Naive thymus-derived CD8-positive, alpha-beta T cell (primary cell): ENCODE measurements around the gene DDX10. TPM values are rescaled to one million over a fixed set of nuclear protein-coding genes. Genes with fewer than 3 reads are reported as not detected.

ENCODE experiments used
- ATAC-seq, 2 donors: fragments of 150-1000 bp; cut with Tn5 transposase in 1 of 2; sonication (Bioruptor Pico), chemical (Tn5 transposase) in 1 of 2; 1 replicate in 1 of 2; 2 replicates in 1 of 2; pipeline ENCODE4 v1.10.0; 2021; ENCODE audit warnings: mild to moderate bottlenecking in 2 of 2, moderate library complexity in 2 of 2
- POLR2A ChIA-PET: fragments of 350-600 bp; sonication (Branson Sonifier 250); formaldehyde crosslinking; loops from one replicate; lab custom pipeline; 2021; ENCODE audit warnings: antibody characterized with exemption; lab: Charles Lee
- DNase-seq, 10 donors: peaks; one replicate each; pipeline versions ENCODE4 v3.0.0 to v3.0.0-alpha.2; 2020 to 2022
- H3K27ac Mint-ChIP-seq, 10 donors: one replicate each; pipeline ENCODE4 v1.8.0; 2020 to 2022; ENCODE audit warnings: mild to moderate bottlenecking in 10 of 10, mixed read lengths in 10 of 10, moderate library complexity in 4 of 10, inconsistent platforms in 1 of 10
- H3K27me3 Mint-ChIP-seq, 5 donors: one replicate each; pipeline ENCODE4 v1.8.0; 2021 to 2022; ENCODE audit warnings: mixed read lengths in 5 of 5
- H3K36me3 Mint-ChIP-seq, 3 donors: one replicate each; pipeline ENCODE4 v1.8.0; 2020 to 2022; ENCODE audit warnings: mixed read lengths in 3 of 3, mild to moderate bottlenecking in 2 of 3, inconsistent platforms in 1 of 3
- H3K4me1 Mint-ChIP-seq, 4 donors: one replicate each; pipeline ENCODE4 v1.8.0; 2021 to 2022; ENCODE audit warnings: mixed read lengths in 4 of 4
- H3K4me3 Mint-ChIP-seq, 10 donors: one replicate each; pipeline ENCODE4 v1.8.0; 2020 to 2022; ENCODE audit warnings: mild to moderate bottlenecking in 10 of 10, mixed read lengths in 10 of 10, moderate library complexity in 6 of 10, inconsistent platforms in 1 of 10
- H3K9me3 Mint-ChIP-seq, 9 donors: one replicate each; pipeline ENCODE4 v1.8.0; 2020 to 2022; ENCODE audit warnings: mixed read lengths in 9 of 9, mild to moderate bottlenecking in 3 of 9, inconsistent platforms in 1 of 9, moderate library complexity in 1 of 9
- polyA plus RNA-seq, 3 donors: library from polyadenylated mRNA; unstranded; fragments of 300-500 nt; fragmentation: Illumina TruSeq; gene quantifications; one replicate each; pipeline ENCODE4 v1.2.3, GENCODE V29; 2021
- total RNA-seq, 8 experiments: library from RNA in 2 of 8; stranded (reverse) in 2 of 8; gene quantifications; one replicate each; pipeline ENCODE4 v1.2.3 and lab custom pipeline; 2021 to 2026

The DDX10 gene
- total and polyA plus RNA-seq, 5 experiments from 2014 or later: 13.1 to 26.3 (median 15.9) TPM

GRCh38 chr11:108788565-108789199 lies 123.8 kb downstream of the DDX10 start:
- H3K27ac Mint-ChIP-seq: peak overlapping the region in 2 of 10 donors; percentile 11 to 71
- H3K4me1 Mint-ChIP-seq: peaks cover 37 to 67% (median 52%) of the 10 kb centered on the region in 4 donors
- no peak overlapping the region for H3K4me3 Mint-ChIP-seq
- DNase-seq: peak in 1 of 10 donors; percentile 2
- peaks cover 4 to 6% (median 5%) of the 10 kb centered on the region in 3 donors for H3K36me3 Mint-ChIP-seq
- POLR2A ChIA-PET: no interaction called here
- peaks cover 0 to 2% (median 0%) of the 10 kb centered on the region in 9 donors for H3K9me3 Mint-ChIP-seq
- no peak for ATAC-seq
- no peaks in the 10 kb centered on the region for H3K27me3 Mint-ChIP-seq

GRCh38 chr11:108790501-108791299 lies 125.8 kb downstream of the DDX10 start:
- peaks cover 24 to 50% (median 39%) of the 10 kb centered on the region in 4 donors for H3K4me1 Mint-ChIP-seq
- H3K36me3 Mint-ChIP-seq: peaks cover 0 to 5% (median 3%) of the 10 kb centered on the region in 3 donors

GRCh38 chr11:108793138-108793537 lies 128.3 kb downstream of the DDX10 start:
- H3K27ac Mint-ChIP-seq: no peak overlapping the region
- POLR2A ChIA-PET: no interaction called here
- ATAC-seq (no peak), DNase-seq (no peak)
- H3K4me1 Mint-ChIP-seq: peaks cover 16 to 38% (median 26%) of the 10 kb centered on the region in 4 donors
- H3K27me3 Mint-ChIP-seq: no peaks in the 10 kb centered on the region
- peaks cover 0 to 3% (median 0%) of the 10 kb centered on the region in 9 donors for H3K9me3 Mint-ChIP-seq
- H3K4me3 Mint-ChIP-seq: no peak overlapping the region
- peaks cover 4 to 8% (median 5%) of the 10 kb centered on the region in 3 donors for H3K36me3 Mint-ChIP-seq

More at GRCh38 chr11:108790501-108791299, 125.8 kb downstream of the DDX10 start:
- ATAC-seq (no peak), DNase-seq (no peak)
- Mint-ChIP-seq H3K4me3 (no peak overlapping the region), H3K9me3 (no peaks in the 10 kb centered on the region), H3K27ac (peak overlapping the region in 1 of 10 donors; percentile 19), H3K27me3 (no peaks in the 10 kb centered on the region)
- POLR2A ChIA-PET: no interaction called here

GRCh38 chr11:108793611-108794010 lies 128.7 kb downstream of the DDX10 start:
- DNase-seq (no peak), ATAC-seq (no peak)
- POLR2A ChIA-PET: no interaction called here
- Mint-ChIP-seq H3K27ac (no peak overlapping the region), H3K27me3 (no peaks in the 10 kb centered on the region), H3K4me1 (peaks cover 17 to 33% (median 26%) of the 10 kb centered on the region in 4 donors), H3K4me3 (no peak overlapping the region), H3K9me3 (peaks cover 0 to 3% (median 0%) of the 10 kb centered on the region in 9 donors), H3K36me3 (peaks cover 4 to 8% (median 8%) of the 10 kb centered on the region in 3 donors)

- DNase-seq (no peak), ATAC-seq (no peak)
- H3K4me1 Mint-ChIP-seq: peaks cover 10 to 21% (median 17%) of the 10 kb centered on the region in 4 donors
- peaks cover 0 to 3% (median 0%) of the 10 kb centered on the region in 9 donors for H3K9me3 Mint-ChIP-seq
- POLR2A ChIA-PET: no interaction called here
- H3K27me3 Mint-ChIP-seq: no peaks in the 10 kb centered on the region
- no peak overlapping the region for H3K4me3 Mint-ChIP-seq
- H3K27ac Mint-ChIP-seq: no peak overlapping the region
- H3K36me3 Mint-ChIP-seq: peaks cover 3 to 11% (median 4%) of the 10 kb centered on the region in 3 donors
Observed at GRCh38 chr11:108796551-108796950, 131.7 kb downstream of the DDX10 start.

GRCh38 chr11:108797578-108798100 lies 132.8 kb downstream of the DDX10 start:
- DNase-seq (no peak), ATAC-seq (no peak)
- H3K4me1 Mint-ChIP-seq: peaks cover 10 to 21% (median 17%) of the 10 kb centered on the region in 4 donors
- H3K36me3 Mint-ChIP-seq: peaks cover 3 to 17% (median 4%) of the 10 kb centered on the region in 3 donors
- POLR2A ChIA-PET: no interaction called here
- H3K27ac Mint-ChIP-seq: no peak overlapping the region
- no peak overlapping the region for H3K4me3 Mint-ChIP-seq
- peaks cover 0 to 3% (median 0%) of the 10 kb centered on the region in 9 donors for H3K9me3 Mint-ChIP-seq
- no peaks in the 10 kb centered on the region for H3K27me3 Mint-ChIP-seq

GRCh38 chr11:108802492-108802891 lies 137.6 kb downstream of the DDX10 start:
- Mint-ChIP-seq H3K4me1 (peaks cover 8 to 19% (median 9%) of the 10 kb centered on the region in 4 donors), H3K4me3 (no peak overlapping the region), H3K27ac (no peak overlapping the region), H3K27me3 (no peaks in the 10 kb centered on the region), H3K36me3 (peaks cover 0 to 24% (median 6%) of the 10 kb centered on the region in 3 donors), H3K9me3 (no peaks in the 10 kb centered on the region)
- ATAC-seq: no peak
- POLR2A ChIA-PET: no interaction called here
- DNase-seq: no peak

GRCh38 chr11:108803776-108804175 lies 138.9 kb downstream of the DDX10 start:
- H3K27ac Mint-ChIP-seq: no peak overlapping the region
- POLR2A ChIA-PET: no interaction called here
- H3K27me3 Mint-ChIP-seq: no peaks in the 10 kb centered on the region
- H3K4me1 Mint-ChIP-seq: peaks cover 4 to 10% (median 8%) of the 10 kb centered on the region in 4 donors
- no peak overlapping the region for H3K4me3 Mint-ChIP-seq
- no peak for DNase-seq
- peaks cover 0 to 2% (median 0%) of the 10 kb centered on the region in 9 donors for H3K9me3 Mint-ChIP-seq
- H3K36me3 Mint-ChIP-seq: peaks cover 0 to 21% (median 3%) of the 10 kb centered on the region in 3 donors
- no peak for ATAC-seq

- peaks cover 0 to 5% (median 0%) of the 10 kb centered on the region in 9 donors for H3K9me3 Mint-ChIP-seq
- peaks cover 4 to 7% (median 5%) of the 10 kb centered on the region in 4 donors for H3K4me1 Mint-ChIP-seq
- no peak for DNase-seq
- H3K27ac Mint-ChIP-seq: no peak overlapping the region
- H3K27me3 Mint-ChIP-seq: no peaks in the 10 kb centered on the region
- POLR2A ChIA-PET: no interaction called here
- no peak for ATAC-seq
- peaks cover 4 to 26% (median 5%) of the 10 kb centered on the region in 3 donors for H3K36me3 Mint-ChIP-seq
- H3K4me3 Mint-ChIP-seq: no peak overlapping the region
Observed at GRCh38 chr11:108804511-108804910, 139.6 kb downstream of the DDX10 start.

GRCh38 chr11:108805030-108805429 lies 140.2 kb downstream of the DDX10 start:
- ATAC-seq (no peak), DNase-seq (no peak)
- Mint-ChIP-seq H3K27me3 (no peaks in the 10 kb centered on the region), H3K27ac (no peak overlapping the region), H3K36me3 (peaks cover 4 to 31% (median 5%) of the 10 kb centered on the region in 3 donors), H3K4me1 (peaks cover under 1 to 7% (median 2%) of the 10 kb centered on the region in 4 donors), H3K9me3 (peaks cover 0 to 5% (median 0%) of the 10 kb centered on the region in 9 donors), H3K4me3 (no peak overlapping the region)
- POLR2A ChIA-PET: no interaction called here

GRCh38 chr11:108807262-108807661 lies 142.4 kb downstream of the DDX10 start:
- no peak overlapping the region for H3K4me3 Mint-ChIP-seq
- no peak for DNase-seq
- peaks cover 0 to 4% (median 0%) of the 10 kb centered on the region in 4 donors for H3K4me1 Mint-ChIP-seq
- no peak for ATAC-seq
- no peaks in the 10 kb centered on the region for H3K27me3 Mint-ChIP-seq
- POLR2A ChIA-PET: no interaction called here
- peaks cover 0 to 5% (median 0%) of the 10 kb centered on the region in 9 donors for H3K9me3 Mint-ChIP-seq
- H3K36me3 Mint-ChIP-seq: peaks cover 4 to 30% (median 5%) of the 10 kb centered on the region in 3 donors
- H3K27ac Mint-ChIP-seq: no peak overlapping the region

GRCh38 chr11:108813086-108813485 lies 148.2 kb downstream of the DDX10 start:
- Mint-ChIP-seq H3K9me3 (peaks cover 0 to 5% (median 0%) of the 10 kb centered on the region in 9 donors), H3K27ac (no peak overlapping the region), H3K4me1 (peaks cover 0 to 10% (median 0%) of the 10 kb centered on the region in 4 donors), H3K36me3 (peaks cover 4 to 22% (median 6%) of the 10 kb centered on the region in 3 donors), H3K27me3 (no peaks in the 10 kb centered on the region), H3K4me3 (no peak overlapping the region)
- DNase-seq (no peak), ATAC-seq (no peak)
- POLR2A ChIA-PET: no interaction called here
